ENCODE results near the gene TFDP2.

DNA sequence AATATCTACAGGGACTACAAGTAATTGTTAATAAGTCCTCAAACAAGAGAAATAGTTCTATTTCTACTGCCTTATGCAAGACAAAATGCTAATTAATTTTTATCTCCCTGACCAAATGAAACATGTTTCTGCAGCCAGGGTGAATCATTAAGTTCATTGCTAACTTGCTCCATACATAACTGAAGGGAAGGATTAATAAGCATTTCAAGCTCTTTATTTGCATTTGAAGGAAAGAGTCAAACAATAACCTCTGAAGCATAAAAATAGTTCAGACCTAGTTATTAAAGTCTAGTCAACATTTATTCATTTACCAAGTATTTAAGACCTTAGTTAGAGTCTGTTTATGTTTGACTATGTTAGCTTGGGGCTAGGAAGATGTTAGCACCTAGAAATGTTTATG is 152.9 kb downstream of the TFDP2 start:
- TF ChIP-seq POLR2AphosphoS5 (IDR thresholded peaks at IDR 0.05; ENCODE audit: low read depth): no peak
- TF ChIP-seq, protein P1, sequence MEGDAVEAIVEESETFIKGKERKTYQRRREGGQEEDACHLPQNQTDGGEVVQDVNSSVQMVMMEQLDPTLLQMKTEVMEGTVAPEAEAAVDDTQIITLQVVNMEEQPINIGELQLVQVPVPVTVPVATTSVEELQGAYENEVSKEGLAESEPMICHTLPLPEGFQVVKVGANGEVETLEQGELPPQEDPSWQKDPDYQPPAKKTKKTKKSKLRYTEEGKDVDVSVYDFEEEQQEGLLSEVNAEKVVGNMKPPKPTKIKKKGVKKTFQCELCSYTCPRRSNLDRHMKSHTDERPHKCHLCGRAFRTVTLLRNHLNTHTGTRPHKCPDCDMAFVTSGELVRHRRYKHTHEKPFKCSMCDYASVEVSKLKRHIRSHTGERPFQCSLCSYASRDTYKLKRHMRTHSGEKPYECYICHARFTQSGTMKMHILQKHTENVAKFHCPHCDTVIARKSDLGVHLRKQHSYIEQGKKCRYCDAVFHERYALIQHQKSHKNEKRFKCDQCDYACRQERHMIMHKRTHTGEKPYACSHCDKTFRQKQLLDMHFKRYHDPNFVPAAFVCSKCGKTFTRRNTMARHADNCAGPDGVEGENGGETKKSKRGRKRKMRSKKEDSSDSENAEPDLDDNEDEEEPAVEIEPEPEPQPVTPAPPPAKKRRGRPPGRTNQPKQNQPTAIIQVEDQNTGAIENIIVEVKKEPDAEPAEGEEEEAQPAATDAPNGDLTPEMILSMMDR (conservative IDR thresholded peaks at IDR 0.05; ENCODE audit: low read depth in 2 of 2): no peak

Data from GM23338 (cell line).